Measurements from ENCODE around the gene RTKN.
"Not testable (repeated sequence)": the region's sequence is repeated elsewhere in the genome, so short reads cannot be mapped to it uniquely, and the experiment has no call there.

Gene RTKN

GRCh38 chr2:74438248-74438647 is 3.5 kb downstream of the RTKN start:
- no peak for FAIRE-seq

- no peak for FAIRE-seq
Measured at GRCh38 chr2:74436848-74437695, 4.7 kb downstream of the RTKN start.

- FAIRE-seq = no peak
Measured at GRCh38 chr2:74436111-74436805, 5.5 kb downstream of the RTKN start.

- FAIRE-seq = no peak
Measured at GRCh38 chr2:74430502-74430901, 11.2 kb downstream of the RTKN start.

- FAIRE-seq = no peak
Measured at GRCh38 chr2:74429487-74430451, 12.0 kb downstream of the RTKN start.

- FAIRE-seq = no peak
Measured at GRCh38 chr2:74428675-74429074, 13.1 kb downstream of the RTKN start.

- no peak for FAIRE-seq
Measured at GRCh38 chr2:74427551-74427950, 14.2 kb downstream of the RTKN start.

- FAIRE-seq = no peak
Measured at GRCh38 chr2:74426181-74426758, 15.5 kb downstream of the RTKN start.

- FAIRE-seq = no peak
Measured at GRCh38 chr2:74425523-74425922, 16.2 kb downstream of the RTKN start.

- no peak for FAIRE-seq
Measured at GRCh38 chr2:74424995-74425406, 16.7 kb downstream of the RTKN start.

- no peak for FAIRE-seq
Measured at GRCh38 chr2:74424139-74424992, 17.4 kb downstream of the RTKN start.

GRCh38 chr2:74423231-74424095 is 18.3 kb downstream of the RTKN start:
- no peak for FAIRE-seq

GRCh38 chr2:74421221-74421870 is 20.4 kb downstream of the RTKN start, which contains the start of the genes C2orf81 and WDR54:
Gene C2orf81 (minus strand): TSS chr2:74421619. CDS start chr2:74421560, 59 bp downstream.
Gene WDR54 (plus strand): TSS chr2:74421730. CDS start chr2:74422154, 424 bp downstream.
- FAIRE-seq = no peak

GRCh38 chr2:74420443-74421103 is 21.2 kb downstream of the RTKN start:
- not testable (repeated sequence) for FAIRE-seq

- FAIRE-seq = no peak
Measured at GRCh38 chr2:74420006-74420405, 21.7 kb downstream of the RTKN start.

GRCh38 chr2:74419345-74419744 is 22.4 kb downstream of the RTKN start:
- no peak for FAIRE-seq

GRCh38 chr2:74418312-74418711 is 23.4 kb downstream of the RTKN start:
- no peak for FAIRE-seq

- FAIRE-seq = no peak
Measured at GRCh38 chr2:74417763-74418162, 24.0 kb downstream of the RTKN start.

GRCh38 chr2:74417197-74417596 is 24.5 kb downstream of the RTKN start:
- FAIRE-seq = no peak

Measured in endometrium (tissue), 2 donors.